AG09309 (cell line): Measurements from ENCODE around the gene CNPY1.

Experiments
- DNase-seq: peaks from one replicate; pipeline ENCODE4 v3.0.0-alpha.2; 2010; ENCODE audit warnings: low read depth
- H3K4me3 ChIP-seq: 2 replicates; pipeline ENCODE4 v1.5.1; 2011; ENCODE audit warnings: mild to moderate bottlenecking, low read depth, low read length, moderate library complexity; ENCODE audit not compliant: control insufficient read depth
- TF ChIP-seq, protein P1 (sequence below): IDR thresholded peaks from 2 replicates; pipeline ENCODE4 v1.5.1; 2011; ENCODE audit warnings: mild to moderate bottlenecking, low read depth, low read length, inconsistent platforms; ENCODE audit not compliant: insufficient read depth, control insufficient read depth; ENCODE audit errors: missing control alignments

Gene CNPY1

DNA sequence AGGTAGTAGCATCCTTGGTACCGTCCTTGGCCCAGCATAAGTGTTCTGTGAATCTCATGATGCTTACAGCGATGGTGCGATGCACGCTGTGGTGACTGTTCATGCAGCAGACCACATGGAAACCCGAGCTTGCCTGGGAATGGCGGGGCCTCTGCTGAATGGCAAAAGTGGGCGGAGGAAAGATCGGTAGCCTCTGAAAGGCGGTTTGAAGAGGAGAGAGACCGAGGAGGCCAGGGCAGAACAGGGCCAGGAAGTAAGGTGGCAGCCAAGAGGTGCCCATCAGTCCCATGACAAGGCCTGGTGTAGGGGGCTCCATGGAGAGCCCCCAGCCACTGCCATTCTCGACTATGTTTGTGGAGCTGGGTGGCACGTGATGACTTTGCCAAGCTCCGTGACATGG is 33.2 kb upstream of the CNPY1 start:
- no peak overlapping the region for H3K4me3 ChIP-seq
- TF ChIP-seq, protein P1, sequence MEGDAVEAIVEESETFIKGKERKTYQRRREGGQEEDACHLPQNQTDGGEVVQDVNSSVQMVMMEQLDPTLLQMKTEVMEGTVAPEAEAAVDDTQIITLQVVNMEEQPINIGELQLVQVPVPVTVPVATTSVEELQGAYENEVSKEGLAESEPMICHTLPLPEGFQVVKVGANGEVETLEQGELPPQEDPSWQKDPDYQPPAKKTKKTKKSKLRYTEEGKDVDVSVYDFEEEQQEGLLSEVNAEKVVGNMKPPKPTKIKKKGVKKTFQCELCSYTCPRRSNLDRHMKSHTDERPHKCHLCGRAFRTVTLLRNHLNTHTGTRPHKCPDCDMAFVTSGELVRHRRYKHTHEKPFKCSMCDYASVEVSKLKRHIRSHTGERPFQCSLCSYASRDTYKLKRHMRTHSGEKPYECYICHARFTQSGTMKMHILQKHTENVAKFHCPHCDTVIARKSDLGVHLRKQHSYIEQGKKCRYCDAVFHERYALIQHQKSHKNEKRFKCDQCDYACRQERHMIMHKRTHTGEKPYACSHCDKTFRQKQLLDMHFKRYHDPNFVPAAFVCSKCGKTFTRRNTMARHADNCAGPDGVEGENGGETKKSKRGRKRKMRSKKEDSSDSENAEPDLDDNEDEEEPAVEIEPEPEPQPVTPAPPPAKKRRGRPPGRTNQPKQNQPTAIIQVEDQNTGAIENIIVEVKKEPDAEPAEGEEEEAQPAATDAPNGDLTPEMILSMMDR: no peak
- no peak for DNase-seq

DNA sequence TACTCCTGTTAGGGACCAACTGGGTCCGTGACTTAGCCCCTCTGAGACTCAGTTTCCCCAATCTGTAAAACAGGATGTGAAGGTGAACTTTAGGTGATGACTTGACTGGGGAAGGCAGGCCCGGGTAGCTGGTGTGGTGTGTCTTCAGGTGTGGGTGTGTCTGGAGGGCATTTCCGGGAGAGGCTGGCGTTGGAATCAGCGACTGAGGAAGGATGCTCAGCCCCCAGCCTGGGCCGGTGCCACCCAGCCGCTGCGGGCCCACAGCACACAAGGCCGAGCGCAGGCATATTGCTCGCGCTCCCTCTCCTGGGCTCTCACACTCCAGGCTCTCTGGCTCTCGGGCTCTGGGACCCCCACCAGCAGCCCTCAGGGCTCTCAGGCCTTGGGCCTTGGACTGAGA is 31.7 kb upstream of the CNPY1 start:
- DNase-seq: no peak
- TF ChIP-seq, protein P1: no peak
- no peak overlapping the region for H3K4me3 ChIP-seq

DNA sequence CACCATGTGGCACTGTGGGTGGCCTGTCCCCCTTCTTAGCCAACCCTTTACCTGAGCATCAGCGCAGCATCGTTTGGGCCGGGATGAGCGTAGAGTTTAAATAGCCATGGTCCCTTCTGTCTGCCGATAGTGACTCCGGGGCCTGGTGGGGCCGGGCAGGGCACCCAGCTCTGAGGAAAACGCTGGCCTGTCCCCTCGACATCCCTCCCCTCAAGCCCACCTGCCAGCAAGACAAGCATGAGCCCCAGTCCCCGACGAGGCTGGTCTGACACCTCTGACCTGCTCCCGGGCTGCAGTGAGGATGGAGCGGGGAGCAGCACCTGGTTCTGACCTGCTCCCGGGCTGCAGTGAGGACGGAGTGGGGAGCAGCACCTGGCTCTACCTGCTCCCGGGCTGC is 31.1 kb upstream of the CNPY1 start:
- DNase-seq: no peak
- H3K4me3 ChIP-seq: no peak overlapping the region
- TF ChIP-seq, protein P1: no peak

DNA sequence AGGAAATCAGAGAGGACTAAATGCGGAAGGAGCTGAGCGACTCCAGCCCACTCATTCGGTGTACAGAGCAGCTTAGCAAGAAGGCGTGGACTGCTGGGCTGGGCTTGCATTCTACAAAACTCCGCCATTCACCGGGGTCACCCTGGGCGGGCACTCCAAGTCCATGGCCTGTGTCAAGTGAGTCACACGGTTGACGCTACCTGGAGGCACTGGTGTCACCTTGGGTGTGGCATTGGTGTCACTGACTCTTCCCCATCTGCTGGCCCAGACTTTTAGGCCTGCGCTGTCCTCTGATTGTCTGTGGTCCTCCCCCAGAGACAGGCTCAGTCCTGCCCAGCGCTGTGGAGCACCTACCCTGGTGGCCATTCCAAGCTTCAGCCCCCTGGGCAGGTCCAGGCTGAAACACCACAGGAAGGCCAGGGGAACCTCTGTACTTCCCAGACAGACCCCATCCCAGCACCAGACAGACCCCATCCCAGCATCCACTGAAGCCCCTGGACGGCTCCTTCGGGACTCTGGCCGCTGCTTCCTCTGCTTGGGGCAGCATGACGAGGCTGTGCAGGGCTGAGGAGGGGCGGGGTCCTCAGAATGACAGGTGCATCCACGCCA is 30.6 kb upstream of the CNPY1 start:
- DNase-seq: no peak
- TF ChIP-seq, protein P1: no peak
- H3K4me3 ChIP-seq: no peak overlapping the region

DNA sequence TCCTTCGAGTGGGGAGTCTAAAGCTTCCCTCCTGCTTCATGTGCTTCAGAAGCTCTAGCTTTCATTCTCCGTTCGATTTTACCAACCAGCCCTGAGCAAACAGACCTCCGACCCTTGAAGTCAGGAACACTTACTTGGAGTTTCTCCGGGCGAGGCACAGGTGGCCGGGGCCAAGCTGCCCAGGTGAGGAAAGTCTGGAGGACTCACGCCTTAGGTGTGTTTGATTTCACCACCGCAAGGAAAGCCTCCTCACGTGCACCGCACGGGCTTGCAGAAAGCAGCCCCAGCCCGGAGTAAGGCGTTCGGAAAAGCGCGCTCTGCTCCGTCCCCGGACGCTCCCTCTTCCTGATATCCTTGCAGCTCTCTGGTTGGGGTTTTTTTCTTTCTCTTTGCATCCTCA is 30.1 kb upstream of the CNPY1 start:
- no peak for DNase-seq
- TF ChIP-seq, protein P1: no peak
- no peak overlapping the region for H3K4me3 ChIP-seq

DNA sequence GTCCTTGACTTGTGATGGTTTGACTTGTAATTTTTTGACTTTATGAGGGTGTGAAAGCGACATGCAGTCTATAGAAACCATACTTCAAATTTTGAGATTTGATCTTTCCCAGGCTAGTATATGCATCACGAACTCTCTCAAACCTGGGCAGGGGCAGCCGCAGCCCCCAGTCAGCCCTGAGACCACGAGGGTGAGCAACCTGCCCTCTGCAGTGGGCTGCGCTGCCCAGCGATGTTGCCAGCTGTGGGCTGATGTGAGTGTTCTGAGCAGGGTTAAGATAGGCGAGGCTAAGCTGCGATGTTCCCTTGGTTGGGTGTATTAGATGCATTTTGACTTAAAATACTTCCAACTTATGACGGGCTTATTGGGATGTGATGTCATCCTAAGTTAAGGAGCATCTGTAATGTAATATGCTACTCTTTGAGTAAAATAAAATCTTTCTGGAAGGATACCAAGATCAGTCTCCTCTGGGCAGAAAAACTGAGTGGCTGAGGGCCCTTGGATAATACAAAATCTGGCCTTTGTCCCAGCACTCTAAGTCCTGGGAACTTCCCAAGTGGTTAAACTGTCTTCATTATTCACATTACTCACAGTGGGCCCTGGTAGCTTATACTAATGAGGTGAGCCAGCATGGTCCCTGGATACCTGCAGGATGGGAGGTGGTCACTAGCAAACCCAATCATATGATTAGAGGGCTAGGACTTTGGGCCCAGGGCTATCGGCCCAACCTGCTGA is 28.4 kb upstream of the CNPY1 start:
- no peak overlapping the region for H3K4me3 ChIP-seq
- no peak for DNase-seq
- TF ChIP-seq, protein P1: no peak
